ENCODE measurements around the gene ZNF385D. TPM values are rescaled to one million over a fixed set of nuclear protein-coding genes. Genes with fewer than 3 reads are reported as not detected.

Gene ZNF385D
- total RNA-seq, 4 donors from 2014 or later: 4.2 to 11.2 (median 6.9) TPM

DNA sequence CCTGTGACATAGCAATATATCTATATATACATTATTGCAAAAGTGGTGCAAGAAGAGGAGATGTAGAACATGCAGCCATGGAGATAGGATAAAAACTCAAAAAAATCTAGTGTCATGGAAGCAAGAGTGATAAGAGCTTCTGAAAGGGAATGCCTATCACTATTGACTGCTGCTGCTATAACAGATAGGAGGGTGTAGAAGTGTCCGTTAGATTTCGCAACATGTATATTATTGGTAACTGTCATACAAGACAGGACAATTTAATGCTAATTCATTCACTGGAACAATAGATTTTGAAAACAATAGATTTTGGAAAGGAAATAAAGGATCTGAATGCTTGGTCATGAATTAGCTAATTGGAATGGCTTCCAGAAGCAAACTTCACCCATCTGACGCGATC is 224.5 kb downstream of the ZNF385D start:
- TF ChIP-seq, protein P1, sequence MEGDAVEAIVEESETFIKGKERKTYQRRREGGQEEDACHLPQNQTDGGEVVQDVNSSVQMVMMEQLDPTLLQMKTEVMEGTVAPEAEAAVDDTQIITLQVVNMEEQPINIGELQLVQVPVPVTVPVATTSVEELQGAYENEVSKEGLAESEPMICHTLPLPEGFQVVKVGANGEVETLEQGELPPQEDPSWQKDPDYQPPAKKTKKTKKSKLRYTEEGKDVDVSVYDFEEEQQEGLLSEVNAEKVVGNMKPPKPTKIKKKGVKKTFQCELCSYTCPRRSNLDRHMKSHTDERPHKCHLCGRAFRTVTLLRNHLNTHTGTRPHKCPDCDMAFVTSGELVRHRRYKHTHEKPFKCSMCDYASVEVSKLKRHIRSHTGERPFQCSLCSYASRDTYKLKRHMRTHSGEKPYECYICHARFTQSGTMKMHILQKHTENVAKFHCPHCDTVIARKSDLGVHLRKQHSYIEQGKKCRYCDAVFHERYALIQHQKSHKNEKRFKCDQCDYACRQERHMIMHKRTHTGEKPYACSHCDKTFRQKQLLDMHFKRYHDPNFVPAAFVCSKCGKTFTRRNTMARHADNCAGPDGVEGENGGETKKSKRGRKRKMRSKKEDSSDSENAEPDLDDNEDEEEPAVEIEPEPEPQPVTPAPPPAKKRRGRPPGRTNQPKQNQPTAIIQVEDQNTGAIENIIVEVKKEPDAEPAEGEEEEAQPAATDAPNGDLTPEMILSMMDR (IDR thresholded peaks at IDR 0.05; ENCODE audit: low read depth): no peak

DNA sequence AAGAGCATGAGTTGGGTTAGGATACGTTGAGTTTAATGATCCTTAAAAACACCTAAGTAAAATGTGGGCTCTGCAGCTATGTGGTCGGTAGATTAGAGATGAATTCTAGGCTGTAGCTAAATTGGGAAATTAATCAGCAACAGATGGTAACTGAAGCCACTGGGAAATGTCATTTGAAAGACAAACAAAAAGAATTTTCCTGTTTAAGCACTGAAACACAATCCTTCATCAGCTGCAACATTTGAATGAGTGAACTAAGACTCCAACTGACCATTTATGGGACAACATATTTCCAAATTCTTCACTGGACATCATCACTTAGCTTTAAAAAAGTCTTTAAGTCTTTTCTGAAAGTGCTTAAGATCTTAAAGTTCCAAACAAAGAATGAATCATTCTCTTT is 226.9 kb downstream of the ZNF385D start:
- TF ChIP-seq, protein P1 (IDR thresholded peaks at IDR 0.05; ENCODE audit: low read depth): no peak

DNA sequence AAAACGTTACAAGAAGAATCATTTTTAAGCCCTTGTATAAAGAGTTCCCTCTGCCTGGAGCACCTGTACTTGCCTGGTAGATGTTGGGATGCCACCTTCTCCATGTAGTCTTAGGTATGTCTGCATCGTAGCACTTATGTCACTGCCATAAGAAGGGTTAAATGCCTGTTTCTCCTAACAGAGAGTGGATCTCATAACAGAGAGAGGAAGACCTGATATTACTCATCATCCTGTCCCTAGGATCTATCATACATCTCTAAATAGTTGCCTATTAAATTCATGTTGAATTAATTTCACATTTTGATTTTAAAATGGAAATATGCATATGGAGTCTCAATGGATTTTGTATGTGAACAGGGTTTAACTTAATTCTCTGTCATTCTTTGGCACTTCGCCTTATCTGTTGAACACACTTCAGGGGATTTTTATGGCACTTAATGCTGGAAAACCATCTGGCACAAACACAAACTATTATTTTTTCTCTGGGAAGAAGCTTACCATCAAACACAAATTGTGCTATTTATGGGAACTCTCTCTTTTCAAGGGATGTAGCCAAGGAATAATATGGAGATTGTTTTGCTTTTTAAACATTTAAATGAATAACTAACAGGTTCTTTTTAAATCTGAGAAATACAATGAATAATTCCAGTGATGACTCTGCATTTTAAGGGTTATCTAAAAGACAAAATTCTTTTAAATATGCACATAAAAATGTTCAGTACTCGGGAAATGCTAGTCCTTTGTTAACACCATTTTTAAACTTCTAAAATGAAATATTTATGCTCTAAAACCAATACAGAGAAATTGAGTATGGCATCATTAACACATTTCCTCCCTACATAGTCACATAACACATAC is 230.7 kb downstream of the ZNF385D start:
- TF ChIP-seq, protein P1 (IDR thresholded peaks at IDR 0.05; ENCODE audit: low read depth): no peak

DNA sequence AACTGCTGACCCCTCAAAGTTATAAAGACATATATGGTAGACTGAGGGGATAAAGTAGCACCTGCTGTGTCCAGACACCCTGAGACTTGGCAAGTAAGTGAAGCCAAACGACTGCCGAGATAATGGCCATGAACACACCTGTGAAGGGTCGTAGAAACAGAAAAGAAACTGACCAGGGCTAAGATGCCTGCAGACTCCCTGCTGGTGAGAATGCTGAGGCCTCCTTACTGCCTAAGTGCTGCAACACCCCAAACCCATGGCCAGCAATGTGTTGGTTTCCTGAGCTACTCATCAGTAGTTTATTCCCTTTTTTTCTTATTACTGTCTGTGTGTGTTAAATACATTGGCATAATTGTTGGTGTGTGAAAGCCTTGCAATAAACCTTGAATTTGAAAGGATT is 233.8 kb downstream of the ZNF385D start:
- TF ChIP-seq, protein P1 (IDR thresholded peaks at IDR 0.05; ENCODE audit: low read depth): no peak

DNA sequence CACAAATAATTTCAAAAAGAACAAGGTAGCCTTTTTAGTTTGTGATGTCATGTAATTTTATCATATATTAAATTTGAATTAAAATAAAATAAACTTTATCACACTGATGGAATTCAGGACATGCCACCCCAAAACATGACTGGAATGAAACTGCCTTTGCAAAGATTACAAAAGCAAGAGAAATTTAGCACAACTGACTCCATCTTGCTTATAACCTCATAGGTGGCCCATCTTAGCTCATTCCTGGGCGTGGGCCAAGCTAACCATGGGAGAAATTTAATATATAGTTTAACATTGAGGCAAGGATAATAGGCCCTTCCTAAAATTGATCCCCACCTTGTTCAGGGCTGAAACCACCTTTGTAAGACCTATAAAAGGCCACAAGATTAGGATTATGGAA is 235.6 kb downstream of the ZNF385D start:
- TF ChIP-seq, protein P1 (IDR thresholded peaks at IDR 0.05; ENCODE audit: low read depth): no peak

DNA sequence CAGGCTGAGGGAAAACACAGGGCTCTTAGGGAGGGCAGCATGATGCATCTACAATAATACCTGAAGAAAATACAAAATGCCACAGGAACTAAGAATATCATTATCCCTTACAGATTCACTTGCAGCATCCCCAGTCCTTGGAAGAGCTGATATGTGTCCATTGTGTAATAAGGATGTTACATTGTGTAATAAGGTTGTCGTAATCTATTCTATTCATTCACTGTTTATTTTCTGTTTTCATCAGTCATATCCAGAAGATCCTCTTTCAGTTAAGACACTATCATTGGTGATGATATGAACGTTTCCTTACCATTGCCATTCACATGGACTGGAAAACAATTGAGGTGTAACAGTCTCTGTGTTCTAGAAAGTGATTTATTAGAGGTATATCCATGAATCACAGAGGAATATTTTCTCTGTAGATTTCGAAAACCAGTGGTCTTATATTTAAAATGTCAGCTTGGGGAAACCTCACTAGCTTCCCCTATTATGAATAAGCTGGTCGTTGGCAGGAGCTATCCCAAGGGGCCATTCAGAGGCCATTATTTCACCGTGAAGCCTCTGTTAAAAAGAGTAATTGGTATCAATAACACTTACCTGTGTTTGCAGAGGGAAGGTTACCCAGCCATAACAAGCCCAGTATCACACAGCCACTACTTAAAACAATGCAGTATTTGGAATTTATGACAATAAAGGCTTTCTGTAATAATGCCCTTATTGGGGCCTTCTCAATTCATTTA is 241.1 kb downstream of the ZNF385D start:
- TF ChIP-seq, protein P1 (IDR thresholded peaks at IDR 0.05; ENCODE audit: low read depth): no peak

DNA sequence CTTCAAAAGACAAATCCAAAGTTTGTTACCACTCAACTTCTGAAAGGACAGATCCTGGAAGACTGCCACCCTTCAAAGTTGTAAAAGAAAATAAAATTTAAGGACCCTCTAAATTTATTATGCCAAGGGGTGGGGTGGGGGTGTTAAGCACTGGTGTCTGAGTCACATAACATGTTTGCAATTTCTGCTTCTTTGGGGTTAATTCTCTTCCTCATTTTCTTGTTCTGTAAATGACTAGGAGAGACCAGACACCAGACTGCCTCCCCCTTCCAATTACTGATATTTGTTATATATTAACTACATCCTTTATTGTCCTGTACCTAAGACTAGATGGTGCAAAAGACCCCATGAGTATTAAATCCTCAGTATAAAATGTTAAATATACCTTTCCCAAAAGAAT is 242.8 kb downstream of the ZNF385D start:
- TF ChIP-seq, protein P1 (IDR thresholded peaks at IDR 0.05; ENCODE audit: low read depth): no peak
